Liver (tissue), 9 donors: ENCODE results near the gene GPR82. TPM values are rescaled to one million over a fixed set of nuclear protein-coding genes. Genes with fewer than 3 reads are reported as not detected.
A peak's percentile ranks its signal among the peaks of the same experiment; 100 is the strongest.

ENCODE experiments used
- DNase-seq: peaks from one replicate; pipeline ENCODE4 v3.0.0-alpha.2; 2017; ENCODE audit warnings: low spot score
- H3K27ac ChIP-seq, 2 donors: one replicate each; pipeline ENCODE4 v1.7.0; 2013; ENCODE audit warnings: inconsistent platforms in 2 of 2, low read length in 2 of 2, control low read depth in 1 of 2, low read depth in 1 of 2, mild to moderate bottlenecking in 1 of 2
- H3K27me3 ChIP-seq, 4 donors: one replicate each; pipeline versions ENCODE4 v1.6.1 to v1.7.0; 2013; ENCODE audit warnings: low read length in 3 of 4, inconsistent platforms in 1 of 4, mild to moderate bottlenecking in 1 of 4, moderate library complexity in 1 of 4; ENCODE audit not compliant: control insufficient read depth in 4 of 4, insufficient read depth in 4 of 4
- H3K36me3 ChIP-seq, 4 donors: one replicate each; pipeline versions ENCODE4 v1.6.1 to v1.7.0; 2013; ENCODE audit warnings: low read length in 3 of 4, mild to moderate bottlenecking in 3 of 4, low read depth in 1 of 4, moderate library complexity in 1 of 4; ENCODE audit not compliant: control insufficient read depth in 4 of 4, insufficient read depth in 3 of 4
- H3K4me1 ChIP-seq, 4 donors: one replicate each; pipeline versions ENCODE4 v1.6.1 to v1.7.0; 2013; ENCODE audit warnings: low read length in 3 of 4, mild to moderate bottlenecking in 3 of 4, moderate library complexity in 1 of 4; ENCODE audit not compliant: control insufficient read depth in 4 of 4, insufficient read depth in 4 of 4
- H3K4me3 ChIP-seq, 3 donors: one replicate each; pipeline versions ENCODE4 v1.6.1 to v1.7.0; 2013; ENCODE audit warnings: low read length in 3 of 3, control low read depth in 1 of 3, low read depth in 1 of 3, mild to moderate bottlenecking in 1 of 3
- H3K9ac ChIP-seq, 2 donors: one replicate each; pipeline ENCODE4 v1.7.0; 2013; ENCODE audit warnings: low read length in 2 of 2, mild to moderate bottlenecking in 2 of 2, moderate library complexity in 2 of 2, control low read depth in 1 of 2, low read depth in 1 of 2
- H3K9me3 ChIP-seq, 4 donors: one replicate each; pipeline versions ENCODE4 v1.6.1 to v1.7.0; 2013; ENCODE audit warnings: low read length in 3 of 4; ENCODE audit not compliant: control insufficient read depth in 4 of 4
- FOXA1 ChIP-seq: IDR thresholded peaks from 2 replicates; pipeline ENCODE4 v1.6.1; 2016; ENCODE audit warnings: antibody characterized with exemption
- FOXA2 ChIP-seq: IDR thresholded peaks from 2 replicates; pipeline ENCODE4 v1.6.1; 2016; ENCODE audit warnings: antibody characterized with exemption
- HNF4A ChIP-seq, 2 donors: conservative IDR thresholded peaks; 2 replicates each; pipeline ENCODE4 v1.6.1; 2016; ENCODE audit warnings: antibody characterized with exemption in 2 of 2, mild to moderate bottlenecking in 2 of 2
- NR2F2 ChIP-seq: IDR thresholded peaks from 2 replicates; pipeline ENCODE4 v1.6.1; 2016; ENCODE audit warnings: antibody characterized with exemption
- RAD21 ChIP-seq, 2 donors: IDR thresholded peaks; 2 replicates each; pipeline ENCODE4 v1.6.1; 2016; ENCODE audit warnings: antibody characterized with exemption in 2 of 2, mild to moderate bottlenecking in 2 of 2
- SP1 ChIP-seq: IDR thresholded peaks from 2 replicates; pipeline ENCODE4 v1.6.1; 2018; ENCODE audit warnings: antibody characterized with exemption, mild to moderate bottlenecking
- TAF1 ChIP-seq: conservative IDR thresholded peaks from 2 replicates; pipeline ENCODE4 v1.6.1; 2016; ENCODE audit warnings: antibody characterized with exemption, mild to moderate bottlenecking
- YY1 ChIP-seq: IDR thresholded peaks from 2 replicates; pipeline ENCODE4 v1.6.1; 2016; ENCODE audit warnings: antibody characterized with exemption, mild to moderate bottlenecking
- WGBS: extraction: QIAGEN DNeasy Blood & Tissue Kit; methylation state at CpG from one replicate; pipeline ENCODE4 v1.1.7; 2013; 5-methylcytosine and 5-hydroxymethylcytosine counted together
- polyA plus RNA-seq, 2 donors: library from polyadenylated mRNA; stranded (reverse) in 1 of 2; unstranded in 1 of 2; fragments of 200-250 nt in 1 of 2; fragments of >200 nt in 1 of 2; fragmentation: Nextera tagmentation in 1 of 2; extraction: Ambion mirVana in 1 of 2; gene quantifications; one replicate each; pipeline versions ENCODE4 v1.2.1 to v1.2.3, GENCODE V29; 2013 to 2015
- total RNA-seq, 2 donors: library from RNA; depleted of rRNA; stranded (reverse); fragments of >200 nt; gene quantifications; one replicate each; pipeline ENCODE4 v1.2.3, GENCODE V29; 2014
- TF ChIP-seq, protein P1 (sequence below): fragments of 150-350 bp; IDR thresholded peaks from 2 replicates; pipeline ENCODE4 v1.5.1; 2017; ENCODE audit warnings: improper control_type of control experiment, low read depth, low read length; ENCODE audit not compliant: missing input control
- TF ChIP-seq, protein P2 (sequence below): IDR thresholded peaks from 2 replicates; pipeline ENCODE4 v1.6.1; 2016; ENCODE audit warnings: antibody characterized with exemption
- donor health status: healthy.
- donor health status: healthy.
- donor health status: healthy.
- donor health status: healthy.
- donor health status: healthy.

Gene GPR82
- total and polyA plus RNA-seq, 4 donors: 0.14 to 0.67 (median 0.60) TPM

DNA sequence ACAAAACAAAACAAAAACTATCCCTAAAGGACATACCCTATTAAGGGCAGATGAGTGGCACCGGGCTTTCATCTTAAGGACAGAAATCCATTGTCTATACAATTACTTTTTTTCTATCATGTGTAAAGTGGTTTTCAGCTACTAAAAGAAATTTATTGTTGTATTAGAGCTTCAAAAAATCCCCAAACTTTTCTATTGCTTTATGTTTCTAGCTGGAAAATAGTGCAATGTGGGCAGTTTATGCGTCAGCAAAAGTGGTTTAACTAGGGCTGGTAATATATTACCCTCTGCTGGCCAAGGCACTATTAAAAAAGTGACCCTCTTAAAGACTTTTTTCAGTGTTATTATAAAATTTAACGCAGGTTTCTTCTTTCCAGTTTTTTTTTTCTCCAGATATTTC lies 15.5 kb upstream of the GPR82 start:
- no peak for DNase-seq
- WGBS: 61% methylated on average over 3 of the region's 3 CpGs
- H3K27ac ChIP-seq: no peak overlapping the region
- H3K4me3 ChIP-seq: no peak overlapping the region
- no peaks in the 10 kb centered on the region for H3K36me3 ChIP-seq
- no peaks in the 10 kb centered on the region for H3K4me1 ChIP-seq
- TF ChIP-seq, protein P1, sequence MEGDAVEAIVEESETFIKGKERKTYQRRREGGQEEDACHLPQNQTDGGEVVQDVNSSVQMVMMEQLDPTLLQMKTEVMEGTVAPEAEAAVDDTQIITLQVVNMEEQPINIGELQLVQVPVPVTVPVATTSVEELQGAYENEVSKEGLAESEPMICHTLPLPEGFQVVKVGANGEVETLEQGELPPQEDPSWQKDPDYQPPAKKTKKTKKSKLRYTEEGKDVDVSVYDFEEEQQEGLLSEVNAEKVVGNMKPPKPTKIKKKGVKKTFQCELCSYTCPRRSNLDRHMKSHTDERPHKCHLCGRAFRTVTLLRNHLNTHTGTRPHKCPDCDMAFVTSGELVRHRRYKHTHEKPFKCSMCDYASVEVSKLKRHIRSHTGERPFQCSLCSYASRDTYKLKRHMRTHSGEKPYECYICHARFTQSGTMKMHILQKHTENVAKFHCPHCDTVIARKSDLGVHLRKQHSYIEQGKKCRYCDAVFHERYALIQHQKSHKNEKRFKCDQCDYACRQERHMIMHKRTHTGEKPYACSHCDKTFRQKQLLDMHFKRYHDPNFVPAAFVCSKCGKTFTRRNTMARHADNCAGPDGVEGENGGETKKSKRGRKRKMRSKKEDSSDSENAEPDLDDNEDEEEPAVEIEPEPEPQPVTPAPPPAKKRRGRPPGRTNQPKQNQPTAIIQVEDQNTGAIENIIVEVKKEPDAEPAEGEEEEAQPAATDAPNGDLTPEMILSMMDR: no peak
- TF ChIP-seq FOXA2 (no peak), RAD21 (IDR thresholded peaks at IDR 0.05) (peak; percentile 28), TAF1 (no peak)
- H3K9me3 ChIP-seq: no peaks in the 10 kb centered on the region
- no peaks in the 10 kb centered on the region for H3K27me3 ChIP-seq
- no peak overlapping the region for H3K9ac ChIP-seq

DNA sequence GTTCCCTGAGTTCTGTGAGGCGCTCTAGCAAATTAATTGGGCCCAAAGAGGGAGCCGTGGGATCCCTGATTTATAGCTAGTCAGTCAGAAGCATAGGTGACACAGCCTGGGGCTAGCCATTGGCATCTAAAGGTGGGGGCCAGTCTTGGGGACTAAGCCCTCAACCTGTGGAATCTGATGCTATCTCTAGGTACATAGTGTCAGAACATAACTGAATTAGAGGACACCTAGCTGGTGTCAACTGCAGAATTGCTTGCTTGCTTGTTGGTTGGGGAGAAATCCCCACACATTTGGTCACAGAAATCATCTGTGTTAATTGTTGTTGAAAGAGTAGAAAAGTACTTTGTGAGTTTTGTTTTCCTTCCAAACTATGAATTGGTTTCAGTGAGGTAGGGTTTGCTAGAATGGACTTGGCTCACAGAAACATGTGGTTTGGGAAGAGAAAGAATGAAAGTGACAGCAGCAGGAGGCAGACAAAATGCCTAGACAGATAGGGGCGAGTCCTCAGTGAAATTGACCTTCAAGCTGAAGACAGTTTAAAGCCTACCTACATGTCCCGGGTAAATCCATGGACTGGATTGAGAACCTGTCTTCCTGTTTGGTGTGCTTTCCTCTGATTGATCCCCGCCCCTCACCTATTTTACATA lies 12.8 kb upstream of the GPR82 start:
- no peaks in the 10 kb centered on the region for H3K36me3 ChIP-seq
- no peaks in the 10 kb centered on the region for H3K27me3 ChIP-seq
- no peaks in the 10 kb centered on the region for H3K4me1 ChIP-seq
- no peak for DNase-seq
- TF ChIP-seq, protein P2, sequence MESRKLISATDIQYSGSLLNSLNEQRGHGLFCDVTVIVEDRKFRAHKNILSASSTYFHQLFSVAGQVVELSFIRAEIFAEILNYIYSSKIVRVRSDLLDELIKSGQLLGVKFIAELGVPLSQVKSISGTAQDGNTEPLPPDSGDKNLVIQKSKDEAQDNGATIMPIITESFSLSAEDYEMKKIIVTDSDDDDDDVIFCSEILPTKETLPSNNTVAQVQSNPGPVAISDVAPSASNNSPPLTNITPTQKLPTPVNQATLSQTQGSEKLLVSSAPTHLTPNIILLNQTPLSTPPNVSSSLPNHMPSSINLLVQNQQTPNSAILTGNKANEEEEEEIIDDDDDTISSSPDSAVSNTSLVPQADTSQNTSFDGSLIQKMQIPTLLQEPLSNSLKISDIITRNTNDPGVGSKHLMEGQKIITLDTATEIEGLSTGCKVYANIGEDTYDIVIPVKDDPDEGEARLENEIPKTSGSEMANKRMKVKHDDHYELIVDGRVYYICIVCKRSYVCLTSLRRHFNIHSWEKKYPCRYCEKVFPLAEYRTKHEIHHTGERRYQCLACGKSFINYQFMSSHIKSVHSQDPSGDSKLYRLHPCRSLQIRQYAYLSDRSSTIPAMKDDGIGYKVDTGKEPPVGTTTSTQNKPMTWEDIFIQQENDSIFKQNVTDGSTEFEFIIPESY: no peak
- no peak for TF ChIP-seq YY1
- no peak for TF ChIP-seq RAD21 (IDR thresholded peaks at IDR 0.05)
- no peak for TF ChIP-seq FOXA1
- no peak overlapping the region for H3K9ac ChIP-seq
- WGBS: 95% methylated on average over 5 of the region's 5 CpGs
- no peak overlapping the region for H3K27ac ChIP-seq
- H3K9me3 ChIP-seq: no peaks in the 10 kb centered on the region
- H3K4me3 ChIP-seq: no peak overlapping the region

DNA sequence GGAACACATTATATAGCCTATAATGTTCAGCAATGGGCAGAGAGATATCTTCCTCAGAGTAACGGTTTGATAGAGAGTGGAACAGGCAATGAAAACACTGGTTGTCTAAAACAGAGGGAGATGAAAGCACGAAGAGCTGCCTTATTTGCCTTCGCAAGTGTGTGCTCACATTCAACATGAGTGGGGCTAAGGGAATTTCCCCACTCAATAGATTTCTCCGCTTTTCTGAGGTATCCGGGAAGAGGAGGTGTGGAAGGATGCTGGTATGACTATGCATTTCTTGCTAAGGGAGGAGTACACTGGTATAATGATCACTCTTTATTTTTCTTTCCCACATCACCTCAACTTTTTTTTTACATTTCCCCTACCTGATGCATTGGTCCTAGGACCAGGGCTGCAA lies 7.8 kb upstream of the GPR82 start:
- no peak overlapping the region for H3K4me3 ChIP-seq
- WGBS: 96% methylated on average over 5 of the region's 5 CpGs
- TF ChIP-seq RAD21 (IDR thresholded peaks at IDR 0.05): no peak
- TF ChIP-seq, protein P1: no peak
- TF ChIP-seq FOXA1: no peak
- TF ChIP-seq SP1: no peak
- no peak for TF ChIP-seq NR2F2
- TF ChIP-seq YY1: no peak
- no peak for TF ChIP-seq HNF4A (conservative IDR thresholded peaks at IDR 0.05)

More for the DNA sequence above, 7.8 kb upstream of the GPR82 start:
- Histone ChIP-seq H3K4me1 (no peaks in the 10 kb centered on the region), H3K36me3 (no peaks in the 10 kb centered on the region), H3K27me3 (no peaks in the 10 kb centered on the region), H3K9ac (no peak overlapping the region), H3K9me3 (peaks cover 0 to 5% (median 2%) of the 10 kb centered on the region in 4 donors), H3K27ac (no peak overlapping the region)
- DNase-seq: no peak
